Gastrocnemius medialis (tissue), 4 donors: ENCODE results near the gene ATOSA. TPM values are rescaled to one million over a fixed set of nuclear protein-coding genes. Genes with fewer than 3 reads are reported as not detected.
A peak's percentile ranks its signal among the peaks of the same experiment; 100 is the strongest.

Experiments
- ATAC-seq, 2 donors: fragments of 150-250 bp; one replicate each; pipeline ENCODE4 v1.9.1; 2016
- DNase-seq, 2 donors: peaks; one replicate each; pipeline ENCODE4 v3.0.0-alpha.2; 2019
- H3K27ac ChIP-seq, 4 donors: fragments of 200-600 bp; sonication (generic); 1 replicate in 1 of 4; 2 replicates in 3 of 4; pipeline ENCODE4 v1.5.1; 2016 to 2018; ENCODE audit warnings: mild to moderate bottlenecking in 2 of 4, moderate library complexity in 1 of 4
- H3K27me3 ChIP-seq, 3 donors: fragments of 200-600 bp; sonication (generic) in 2 of 3; 1 replicate in 1 of 3; 2 replicates in 2 of 3; pipeline versions ENCODE4 v1.5.1 to v1.6.0; 2016 to 2019; ENCODE audit warnings: mild to moderate bottlenecking in 1 of 3, moderate library complexity in 1 of 3
- H3K36me3 ChIP-seq, 2 donors: fragments of 200-600 bp; sonication (generic) in 1 of 2; one replicate each; pipeline ENCODE4 v1.5.1; 2017 to 2018
- H3K4me1 ChIP-seq, 2 donors: fragments of 200-600 bp; sonication (generic) in 1 of 2; one replicate each; pipeline ENCODE4 v1.5.1; 2016 to 2017; ENCODE audit warnings: mild to moderate bottlenecking in 2 of 2
- H3K4me3 ChIP-seq, 4 donors: fragments of 200-600 bp; sonication (generic) in 3 of 4; 1 replicate in 1 of 4; 2 replicates in 3 of 4; pipeline ENCODE4 v1.5.1; 2016 to 2019; ENCODE audit warnings: mild to moderate bottlenecking in 2 of 4
- H3K9me3 ChIP-seq, 3 donors: fragments of 200-600 bp; sonication (generic) in 2 of 3; 1 replicate in 1 of 3; 2 replicates in 2 of 3; pipeline ENCODE4 v1.5.1; 2016 to 2019
- CTCF ChIP-seq, 5 experiments: fragments of 450-650 bp in 3 of 5; fragments of 200-600 bp in 2 of 5; sonication (generic) in 2 of 5; IDR thresholded peaks in 4 of 5; conservative IDR thresholded peaks in 1 of 5; 1 replicate in 4 of 5; 2 replicates in 1 of 5; pipeline ENCODE4 v1.5.1; 2016 to 2019; ENCODE audit warnings: antibody characterized with exemption in 5 of 5, mild to moderate bottlenecking in 3 of 5, moderate library complexity in 3 of 5
- POLR2A ChIP-seq, 2 donors: fragments of 450-650 bp; IDR thresholded peaks; one replicate each; pipeline ENCODE4 v1.6.1; 2017; ENCODE audit warnings: antibody characterized with exemption in 2 of 2, mild to moderate bottlenecking in 2 of 2, moderate library complexity in 2 of 2
- in situ Hi-C, 4 donors: fragments of 200-750 bp; cut with MboI; loops; one replicate each; pipeline versions ENCODE4 v1.15.0 to v1.8.0; 2017; ENCODE audit warnings: low sequenced_read_pairs in 4 of 4
- intact Hi-C: fragments of 100-400 bp; cut with DNase I; formaldehyde crosslinking; loops from one replicate; pipeline ENCODE4 v1.15.1; 2023; ENCODE audit warnings: low total_unique reads
- total RNA-seq, 4 donors: library from RNA; depleted of rRNA; stranded (reverse); fragments of >200 nt; gene quantifications; one replicate each; pipeline versions ENCODE4 v1.1.0 to v1.2.3, GENCODE V29; 2016

The ATOSA gene
- total RNA-seq, 4 donors from 2014 or later: 61.9 to 491 (median 137) TPM

- Histone ChIP-seq H3K36me3 (peaks cover 0 to 51% of the 10 kb centered on the region in 2 donors), H3K4me1 (peaks cover 87 to 98% of the 10 kb centered on the region in 2 donors), H3K27me3 (no peaks in the 10 kb centered on the region), H3K27ac (peak overlapping the region; percentile 79 to 89 (median 83)), H3K9me3 (no peaks in the 10 kb centered on the region), H3K4me3 (peak overlapping the region in 1 of 4 donors; percentile 19)
- TF ChIP-seq CTCF (IDR thresholded peaks at IDR 0.05 in 4 of 5, conservative IDR thresholded peaks at IDR 0.05 in 1 of 5) (no peak), POLR2A (IDR thresholded peaks at IDR 0.05) (no peak)
- ATAC-seq: no peak
- no peak for DNase-seq
- in situ Hi-C loops (loop anchor here in 1 of 4 donors (25.0 kb wide), 1 partner anchor 95 kb away; the partner anchor contains the start of gene ARPP19), intact Hi-C loops (no loop called here)
Observed at GRCh38 chr15:52657338-52657737, 21.9 kb downstream of the ATOSA start.

- DNase-seq (no peak), ATAC-seq (peak in 1 of 2 donors; percentile 38)
- H3K9me3 ChIP-seq: no peaks in the 10 kb centered on the region
- TF ChIP-seq CTCF (IDR thresholded peaks at IDR 0.05 in 4 of 5, conservative IDR thresholded peaks at IDR 0.05 in 1 of 5) (no peak), POLR2A (IDR thresholded peaks at IDR 0.05) (no peak)
- peaks cover 96 to 98% of the 10 kb centered on the region in 2 donors for H3K4me1 ChIP-seq
- peaks cover 0 to 47% of the 10 kb centered on the region in 2 donors for H3K36me3 ChIP-seq
- intact Hi-C loops: no loop called here
- in situ Hi-C loops: loop anchor here in 1 of 4 donors (25.0 kb wide), 1 partner anchor 94 kb away; the partner anchor contains the start of gene ARPP19
- peak overlapping the region; percentile 79 to 89 (median 83) for H3K27ac ChIP-seq
- no peaks in the 10 kb centered on the region for H3K27me3 ChIP-seq
- H3K4me3 ChIP-seq: peak overlapping the region in 2 of 4 donors; percentile 19 to 23
Observed at GRCh38 chr15:52656412-52656811, 22.8 kb downstream of the ATOSA start.

GRCh38 chr15:52653431-52653964, 25.7 kb downstream of the ATOSA start:
- H3K4me1 ChIP-seq: peaks cover 90 to 98% of the 10 kb centered on the region in 2 donors
- ATAC-seq: peak; percentile 80
- H3K27me3 ChIP-seq: no peaks in the 10 kb centered on the region

GRCh38 chr15:52652984-52653383, 26.2 kb downstream of the ATOSA start:
- Histone ChIP-seq H3K4me3 (no peak overlapping the region), H3K27me3 (no peaks in the 10 kb centered on the region), H3K36me3 (peaks cover 0 to 28% of the 10 kb centered on the region in 2 donors), H3K9me3 (no peaks in the 10 kb centered on the region), H3K27ac (peak overlapping the region; percentile 79 to 89 (median 83)), H3K4me1 (peaks cover 88 to 98% of the 10 kb centered on the region in 2 donors)
- intact Hi-C loops (loop anchor here (2.0 kb wide), 1 partner anchor 26 kb away; the partner anchor contains the start of gene ATOSA), in situ Hi-C loops (loop anchor here in 1 of 4 donors (25.0 kb wide), 1 partner anchor 91 kb away; the partner anchor contains the start of gene ARPP19)
- ATAC-seq (peak; percentile 40 to 67), DNase-seq (no peak)
- TF ChIP-seq CTCF (IDR thresholded peaks at IDR 0.05 in 4 of 5, conservative IDR thresholded peaks at IDR 0.05 in 1 of 5): no peak
- TF ChIP-seq POLR2A (IDR thresholded peaks at IDR 0.05): no peak

More at GRCh38 chr15:52653431-52653964, 25.7 kb downstream of the ATOSA start:
- peak in 1 of 2 donors; percentile 47 for DNase-seq
- TF ChIP-seq POLR2A (IDR thresholded peaks at IDR 0.05) (no peak), CTCF (IDR thresholded peaks at IDR 0.05 in 4 of 5, conservative IDR thresholded peaks at IDR 0.05 in 1 of 5) (no peak)
- in situ Hi-C loops: loop anchor here in 1 of 4 donors (25.0 kb wide), 1 partner anchor 91 kb away; the partner anchor contains the start of gene ARPP19
- Histone ChIP-seq H3K36me3 (peaks cover 0 to 33% of the 10 kb centered on the region in 2 donors), H3K9me3 (no peaks in the 10 kb centered on the region), H3K4me3 (no peak overlapping the region), H3K27ac (peak overlapping the region; percentile 79 to 89 (median 83))
- intact Hi-C loops: loop anchor here (2.0 kb wide), 1 partner anchor 25 kb away; the partner anchor contains the start of gene ATOSA
